HepG2 (cell line): ENCODE data around the gene FIBP. TPM values are rescaled to one million over a fixed set of nuclear protein-coding genes. Genes with fewer than 3 reads are reported as not detected.

Experiments
- ATAC-seq: fragments of 200-7000 bp; cut with Tn5 transposase; 3 replicates; pipeline ENCODE4 v1.9.1; 2020; ENCODE audit warnings: mild to moderate bottlenecking, moderate library complexity
- BruUV-seq: library from RNA; stranded (reverse); fragments of 400-500 nt; replicated peaks from 2 replicates; lab custom pipeline; 2021; lab: Mats Ljungman, UMichigan
- CTCF ChIA-PET: fragments of 300-600 bp; formaldehyde crosslinking; extraction: SDS; loops from one replicate; lab custom pipeline; 2021; ENCODE audit warnings: low total read pairs, inconsistent platforms, low intra/inter-chr PET ratio; lab: Yijun Ruan, JAX
- POLR2A ChIA-PET: fragments of 350-600 bp; sonication (Branson Sonifier 250); formaldehyde crosslinking; loops from one replicate; lab custom pipeline; 2020; ENCODE audit warnings: antibody characterized with exemption, inconsistent platforms; lab: Yijun Ruan, JAX
- DNase-seq: peaks from one replicate; pipeline ENCODE4 v3.0.0-alpha.2; 2015; ENCODE audit warnings: low spot score
- FAIRE-seq: peaks from 3 replicates; lab custom pipeline; 2011; peaks lifted over from hg19 to GRCh38; lab: Jason Lieb, UNC
- H2AFZ ChIP-seq: one replicate; pipeline ENCODE4 v1.6.1; 2011; ENCODE audit warnings: low read length, inconsistent platforms
- H3K27ac ChIP-seq: fragments of 300-600 bp; 3 replicates; pipeline ENCODE4 v1.8.0; 2011; ENCODE audit warnings: mixed run types, mild to moderate bottlenecking, mixed read lengths, low read length, inconsistent platforms; ENCODE audit not compliant: insufficient read depth; ENCODE audit errors: extremely low read length
- H3K27me3 ChIP-seq, 2 experiments: fragments of 200-600 bp in 1 of 2; 2 replicates in 1 of 2; 3 replicates in 1 of 2; pipeline versions ENCODE4 v1.6.0 to v1.8.0; 2011; ENCODE audit warnings: low read length in 2 of 2, mild to moderate bottlenecking in 2 of 2, moderate library complexity in 2 of 2, inconsistent platforms in 1 of 2; ENCODE audit not compliant: insufficient read depth in 2 of 2, control insufficient read depth in 1 of 2
- H3K36me3 ChIP-seq, 2 experiments: fragments of 200-600 bp in 1 of 2; replicated peaks in 1 of 2; 2 replicates in 1 of 2; 3 replicates in 1 of 2; pipeline versions ENCODE4 v1.5.1 to v1.8.0; 2011; ENCODE audit warnings: low read length in 2 of 2, inconsistent platforms in 1 of 2; ENCODE audit not compliant: insufficient read depth in 2 of 2, control insufficient read depth in 1 of 2
- H3K4me1 ChIP-seq: 2 replicates; pipeline ENCODE4 v1.5.1; 2012; ENCODE audit warnings: low read length, inconsistent platforms; ENCODE audit not compliant: insufficient read depth
- H3K4me2 ChIP-seq: 2 replicates; pipeline ENCODE4 v1.6.0; 2011; ENCODE audit warnings: low read depth, low read length, inconsistent platforms
- H3K4me3 ChIP-seq, 3 experiments: fragments of 200-600 bp in 1 of 3; sonication (generic), shearing (Covaris generic) in 1 of 3; replicated peaks in 1 of 3; 2 replicates each; pipeline ENCODE4 v1.5.1; 2011 to 2016; ENCODE audit warnings: low read length in 3 of 3, inconsistent platforms in 2 of 3, low read depth in 2 of 3, mild to moderate bottlenecking in 2 of 3, control low read depth in 1 of 3, mixed read lengths in 1 of 3; ENCODE audit not compliant: insufficient read depth in 1 of 3
- H3K79me2 ChIP-seq: one replicate; pipeline ENCODE4 v1.6.1; 2011; ENCODE audit warnings: low read length, inconsistent platforms; ENCODE audit not compliant: insufficient read depth
- H3K9ac ChIP-seq: 2 replicates; pipeline ENCODE4 v1.6.0; 2011; ENCODE audit warnings: mild to moderate bottlenecking, low read depth, low read length, inconsistent platforms; ENCODE audit not compliant: insufficient read depth
- H3K9me3 ChIP-seq: 2 replicates; pipeline ENCODE4 v1.5.1; 2012; ENCODE audit warnings: mild to moderate bottlenecking, low read length
- H4K20me1 ChIP-seq: 2 replicates; pipeline ENCODE4 v1.6.0; 2011; ENCODE audit warnings: inconsistent platforms, mild to moderate bottlenecking, low read length, moderate library complexity; ENCODE audit not compliant: insufficient read depth
- AHR ChIP-seq: IDR thresholded peaks from 2 replicates; pipeline ENCODE4 v1.6.1; 2018; ENCODE audit warnings: missing genetic modification reagents, missing compliant biosample characterization
- CBX5 ChIP-seq: sonication (generic); formaldehyde crosslinking; IDR thresholded peaks from 2 replicates; pipeline ENCODE4 v1.4.0; 2020; ENCODE audit warnings: missing genetic modification reagents, borderline replicate concordance
- CCDC6 ChIP-seq: sonication (generic); formaldehyde crosslinking; IDR thresholded peaks from 2 replicates; pipeline ENCODE4 v1.8.1; 2022; ENCODE audit warnings: mild to moderate bottlenecking, missing genetic modification reagents, moderate library complexity
- DMAP1 ChIP-seq: IDR thresholded peaks from 2 replicates; pipeline ENCODE4 v1.6.1; 2016
- GRHL1 ChIP-seq: sonication (generic); formaldehyde crosslinking; conservative IDR thresholded peaks from 2 replicates; pipeline ENCODE4 v1.8.0; 2022; ENCODE audit warnings: missing genetic modification reagents
- IKZF1 ChIP-seq: fragments of 450-650 bp; IDR thresholded peaks from 2 replicates; pipeline ENCODE4 v1.7.1; 2016
- JUN ChIP-seq: sonication (generic); formaldehyde crosslinking; IDR thresholded peaks from 2 replicates; pipeline ENCODE4 v1.4.0; 2020; ENCODE audit warnings: mild to moderate bottlenecking, missing genetic modification reagents
- PAX8 ChIP-seq: sonication (generic); formaldehyde crosslinking; IDR thresholded peaks from 2 replicates; pipeline ENCODE4 v1.8.0; 2022; ENCODE audit warnings: mild to moderate bottlenecking, missing genetic modification reagents, borderline replicate concordance
- SETDB1 ChIP-seq: sonication (generic); formaldehyde crosslinking; IDR thresholded peaks from 2 replicates; pipeline ENCODE4 v1.5.1; 2020; ENCODE audit warnings: missing genetic modification reagents, mild to moderate bottlenecking, borderline replicate concordance
- SRSF4 ChIP-seq: fragments of 200-400 bp; formaldehyde crosslinking; IDR thresholded peaks from one replicate; pipeline ENCODE4 v1.6.1; 2018; ENCODE audit warnings: mild to moderate bottlenecking, low read depth, low read length, moderate library complexity; ENCODE audit not compliant: poor library complexity, severe bottlenecking
- TP53 ChIP-seq: sonication (generic); formaldehyde crosslinking; conservative IDR thresholded peaks from 2 replicates; pipeline ENCODE4 v1.4.0; 2020; ENCODE audit warnings: missing genetic modification reagents
- ZFP82 ChIP-seq: sonication (generic); formaldehyde crosslinking; IDR thresholded peaks from 2 replicates; pipeline ENCODE4 v1.5.1; 2020; ENCODE audit warnings: mild to moderate bottlenecking, missing genetic modification reagents, borderline replicate concordance
- ZNF460 ChIP-seq: sonication (generic); formaldehyde crosslinking; IDR thresholded peaks from 2 replicates; pipeline ENCODE4 v1.5.1; 2020; ENCODE audit warnings: missing genetic modification reagents, mild to moderate bottlenecking, borderline replicate concordance
- ZNF503 ChIP-seq: sonication (generic); formaldehyde crosslinking; IDR thresholded peaks from 2 replicates; pipeline ENCODE4 v1.4.0; 2020; ENCODE audit warnings: missing genetic modification reagents
- ZNF713 ChIP-seq: sonication (generic); formaldehyde crosslinking; IDR thresholded peaks from 2 replicates; pipeline ENCODE4 v1.4.0; 2020; ENCODE audit warnings: mild to moderate bottlenecking, missing genetic modification reagents
- ZNF766 ChIP-seq: sonication (generic); formaldehyde crosslinking; IDR thresholded peaks from 2 replicates; pipeline ENCODE4 v1.5.0; 2020; ENCODE audit warnings: missing genetic modification reagents, borderline replicate concordance
- ZNF879 ChIP-seq: sonication (generic); formaldehyde crosslinking; IDR thresholded peaks from 2 replicates; pipeline ENCODE4 v1.8.1; 2023; ENCODE audit warnings: missing genetic modification reagents
- WGBS: methylation state at CpG from one replicate; pipeline ENCODE4 v1.1.6; 2017; ENCODE audit warnings: low lambda C conversion rate; 5-methylcytosine and 5-hydroxymethylcytosine counted together
- in situ Hi-C: cut with HindIII; loops from 2 replicates; pipeline ENCODE4 v1.10.0; 2017; ENCODE audit warnings: low pct_unique_long_range_greater_than_20kb; ENCODE audit not compliant: extremely low pct_ligation_motif_present
- intact Hi-C: fragments of 100-400 bp; cut with micrococcal nuclease; formaldehyde crosslinking; loops from one replicate; pipeline ENCODE4 v1.10.0; 2022; ENCODE audit not compliant: unreplicated experiment
- polyA plus RNA-seq, 8 experiments: library from polyadenylated mRNA; depleted of rRNA in 3 of 8; stranded (reverse) in 7 of 8; unstranded in 1 of 8; fragments of >200 nt; fragmentation: Illumina TruSeq in 4 of 8; extraction: Trizol in 4 of 8; gene quantifications; 2 replicates each; pipeline versions ENCODE4 v1.2.1 to v1.2.3, GENCODE V29; 2011 to 2016; ENCODE audit warnings: low read depth in 4 of 8, missing spikeins in 1 of 8, mixed read lengths in 1 of 8; ENCODE audit not compliant: insufficient read depth in 1 of 8
- total RNA-seq, 5 experiments: library from RNA; depleted of rRNA; stranded (reverse); fragments of >200 nt; fragmentation: Illumina TruSeq; extraction: Trizol; gene quantifications; 2 replicates each; pipeline ENCODE4 v1.2.3, GENCODE V29; 2016; ENCODE audit warnings: low read depth in 1 of 5
- TF ChIP-seq, protein P1 (sequence below): IDR thresholded peaks from 2 replicates; pipeline ENCODE4 v1.6.1; 2016; ENCODE audit warnings: control low read depth
- TF ChIP-seq, protein P2 (sequence below): sonication (generic); formaldehyde crosslinking; IDR thresholded peaks from 2 replicates; pipeline ENCODE4; 2020; ENCODE audit warnings: missing genetic modification reagents, mild to moderate bottlenecking, borderline replicate concordance

Gene FIBP
- total and polyA plus RNA-seq, 2 of the 13 experiments (the other 11 are each of a cell fraction or from before 2014, with no cell fraction given), result 42.9 to 62.1 TPM

GRCh38 chr11:65912845-65913244 lies 24.6 kb upstream of the FIBP start:
- CTCF ChIA-PET, result no interaction called here
- WGBS, result 49% methylated on average over 4 of the region's 4 CpGs
- DNase-seq, result no peak
- FAIRE-seq, result no peak
- no peak overlapping the region for H3K4me2 ChIP-seq
- no peak for TF ChIP-seq ZNF766 (CRISPR knock-in tag)
- no peak for TF ChIP-seq TP53 (CRISPR knock-in tag)
- TF ChIP-seq CBX5 (CRISPR knock-in tag), result no peak
- TF ChIP-seq SETDB1, result no peak
- no peak for TF ChIP-seq ZNF713 (CRISPR knock-in tag)
- no peak for TF ChIP-seq SRSF4
- TF ChIP-seq AHR, result no peak
- TF ChIP-seq PAX8 (CRISPR knock-in tag), result no peak
- TF ChIP-seq CCDC6 (CRISPR knock-in tag), result no peak
- TF ChIP-seq, protein P1, sequence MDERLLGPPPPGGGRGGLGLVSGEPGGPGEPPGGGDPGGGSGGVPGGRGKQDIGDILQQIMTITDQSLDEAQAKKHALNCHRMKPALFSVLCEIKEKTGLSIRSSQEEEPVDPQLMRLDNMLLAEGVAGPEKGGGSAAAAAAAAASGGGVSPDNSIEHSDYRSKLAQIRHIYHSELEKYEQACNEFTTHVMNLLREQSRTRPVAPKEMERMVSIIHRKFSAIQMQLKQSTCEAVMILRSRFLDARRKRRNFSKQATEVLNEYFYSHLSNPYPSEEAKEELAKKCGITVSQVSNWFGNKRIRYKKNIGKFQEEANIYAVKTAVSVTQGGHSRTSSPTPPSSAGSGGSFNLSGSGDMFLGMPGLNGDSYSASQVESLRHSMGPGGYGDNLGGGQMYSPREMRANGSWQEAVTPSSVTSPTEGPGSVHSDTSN (CRISPR knock-in tag), result no peak
- TF ChIP-seq ZNF460 (CRISPR knock-in tag), result no peak
- TF ChIP-seq JUN (CRISPR knock-in tag), result no peak
- TF ChIP-seq IKZF1, result no peak
- no peak for TF ChIP-seq DMAP1
- TF ChIP-seq ZFP82 (CRISPR knock-in tag), result no peak
- TF ChIP-seq, protein P2, sequence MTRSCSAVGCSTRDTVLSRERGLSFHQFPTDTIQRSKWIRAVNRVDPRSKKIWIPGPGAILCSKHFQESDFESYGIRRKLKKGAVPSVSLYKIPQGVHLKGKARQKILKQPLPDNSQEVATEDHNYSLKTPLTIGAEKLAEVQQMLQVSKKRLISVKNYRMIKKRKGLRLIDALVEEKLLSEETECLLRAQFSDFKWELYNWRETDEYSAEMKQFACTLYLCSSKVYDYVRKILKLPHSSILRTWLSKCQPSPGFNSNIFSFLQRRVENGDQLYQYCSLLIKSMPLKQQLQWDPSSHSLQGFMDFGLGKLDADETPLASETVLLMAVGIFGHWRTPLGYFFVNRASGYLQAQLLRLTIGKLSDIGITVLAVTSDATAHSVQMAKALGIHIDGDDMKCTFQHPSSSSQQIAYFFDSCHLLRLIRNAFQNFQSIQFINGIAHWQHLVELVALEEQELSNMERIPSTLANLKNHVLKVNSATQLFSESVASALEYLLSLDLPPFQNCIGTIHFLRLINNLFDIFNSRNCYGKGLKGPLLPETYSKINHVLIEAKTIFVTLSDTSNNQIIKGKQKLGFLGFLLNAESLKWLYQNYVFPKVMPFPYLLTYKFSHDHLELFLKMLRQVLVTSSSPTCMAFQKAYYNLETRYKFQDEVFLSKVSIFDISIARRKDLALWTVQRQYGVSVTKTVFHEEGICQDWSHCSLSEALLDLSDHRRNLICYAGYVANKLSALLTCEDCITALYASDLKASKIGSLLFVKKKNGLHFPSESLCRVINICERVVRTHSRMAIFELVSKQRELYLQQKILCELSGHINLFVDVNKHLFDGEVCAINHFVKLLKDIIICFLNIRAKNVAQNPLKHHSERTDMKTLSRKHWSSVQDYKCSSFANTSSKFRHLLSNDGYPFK, result no peak
- no peak for TF ChIP-seq ZNF503 (CRISPR knock-in tag)
- TF ChIP-seq GRHL1 (CRISPR knock-in tag), result no peak
- TF ChIP-seq ZNF879 (CRISPR knock-in tag), result no peak
- TF ChIP-seq, all 625 proteins: peak for 0
- H3K79me2 ChIP-seq, result peaks cover 2% of the 10 kb centered on the region
- H3K36me3 ChIP-seq, result no peaks in the 10 kb centered on the region
- H3K27me3 ChIP-seq, result peaks cover 0 to 3% of the 10 kb centered on the region in 2 experiments; a peak in 1 of 5 replicates
- H3K4me3 ChIP-seq, result no peak overlapping the region
- in situ Hi-C loops (no loop called here), intact Hi-C loops (no loop called here)
- ATAC-seq, result no peak
- no peak overlapping the region for H2AFZ ChIP-seq
- H3K4me1 ChIP-seq, result peaks cover 69% of the 10 kb centered on the region
- no peaks in the 10 kb centered on the region for H3K9me3 ChIP-seq
- POLR2A ChIA-PET, result interaction anchor here (1.7 to 2.4 kb wide), 2 partner anchors 14 to 23 kb away, joined by 9 to 21 read pairs; partner anchors contain the start of genes CCDC85B, FIBP and FOSL1
- no peaks in the 10 kb centered on the region for H4K20me1 ChIP-seq
- BruUV-seq, result no TSS peak
- H3K9ac ChIP-seq, result no peak overlapping the region
- no peak overlapping the region for H3K27ac ChIP-seq
